ENCODE results near the gene EFHD2. TPM values are rescaled to one million over a fixed set of nuclear protein-coding genes. Genes with fewer than 3 reads are reported as not detected.
"Not testable (repeated sequence)": the region's sequence is repeated elsewhere in the genome, so short reads cannot be mapped to it uniquely, and the experiment has no call there.

The EFHD2 gene
- total RNA-seq, 1 experiment from 2014 or later = 29.5 TPM

DNA sequence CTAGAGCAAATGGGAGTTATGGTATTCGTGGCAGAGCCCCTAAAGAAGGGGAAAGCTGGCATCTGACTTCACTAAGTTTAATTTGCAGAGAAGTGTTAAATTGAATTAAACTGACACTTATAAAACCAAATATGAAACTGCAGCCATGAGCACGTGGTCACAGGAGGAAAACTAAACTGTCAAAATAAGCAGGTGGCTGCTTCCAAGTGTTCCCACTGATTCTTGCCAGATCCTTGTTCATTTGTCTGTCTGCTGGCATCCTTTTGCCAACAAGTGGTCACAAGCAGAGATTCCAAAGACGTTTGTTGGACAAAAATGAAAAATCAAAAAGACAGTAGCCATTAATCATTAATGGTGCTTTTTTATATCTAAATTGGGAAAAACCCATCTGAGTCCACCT, 59.7 kb downstream of the EFHD2 start:
- TF ChIP-seq, protein P1, sequence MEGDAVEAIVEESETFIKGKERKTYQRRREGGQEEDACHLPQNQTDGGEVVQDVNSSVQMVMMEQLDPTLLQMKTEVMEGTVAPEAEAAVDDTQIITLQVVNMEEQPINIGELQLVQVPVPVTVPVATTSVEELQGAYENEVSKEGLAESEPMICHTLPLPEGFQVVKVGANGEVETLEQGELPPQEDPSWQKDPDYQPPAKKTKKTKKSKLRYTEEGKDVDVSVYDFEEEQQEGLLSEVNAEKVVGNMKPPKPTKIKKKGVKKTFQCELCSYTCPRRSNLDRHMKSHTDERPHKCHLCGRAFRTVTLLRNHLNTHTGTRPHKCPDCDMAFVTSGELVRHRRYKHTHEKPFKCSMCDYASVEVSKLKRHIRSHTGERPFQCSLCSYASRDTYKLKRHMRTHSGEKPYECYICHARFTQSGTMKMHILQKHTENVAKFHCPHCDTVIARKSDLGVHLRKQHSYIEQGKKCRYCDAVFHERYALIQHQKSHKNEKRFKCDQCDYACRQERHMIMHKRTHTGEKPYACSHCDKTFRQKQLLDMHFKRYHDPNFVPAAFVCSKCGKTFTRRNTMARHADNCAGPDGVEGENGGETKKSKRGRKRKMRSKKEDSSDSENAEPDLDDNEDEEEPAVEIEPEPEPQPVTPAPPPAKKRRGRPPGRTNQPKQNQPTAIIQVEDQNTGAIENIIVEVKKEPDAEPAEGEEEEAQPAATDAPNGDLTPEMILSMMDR (IDR thresholded peaks at IDR 0.05; ENCODE audit: insufficient read depth in 1 of 2, low read depth in 1 of 2, low read length in 1 of 2, severe bottlenecking in 1 of 2, unreplicated experiment in 1 of 2) = no peak
- Mint-ChIP-seq H3K4me1 (ENCODE audit: low read depth, unreplicated experiment) (no peaks in the 10 kb centered on the region), H3K36me3 (ENCODE audit: insufficient read depth, unreplicated experiment) (no peaks in the 10 kb centered on the region), H3K9me3 (ENCODE audit: unreplicated experiment) (no peaks in the 10 kb centered on the region), H3K4me3 (ENCODE audit: unreplicated experiment) (no peak overlapping the region), H3K27ac (ENCODE audit: unreplicated experiment) (no peak overlapping the region), H3K27me3 (ENCODE audit: insufficient read depth, unreplicated experiment) (no peaks in the 10 kb centered on the region)
- Histone ChIP-seq H3K9me3 (no peaks in the 10 kb centered on the region), H3K4me3 (ENCODE audit: low read depth, low read length) (no peak overlapping the region), H3K4me1 (no peaks in the 10 kb centered on the region), H3K27me3 (replicated peaks; ENCODE audit: control insufficient read depth, insufficient read depth, low read length) (no peaks in the 10 kb centered on the region), H3K36me3 (ENCODE audit: control insufficient read depth, insufficient read depth, low read length) (no peaks in the 10 kb centered on the region)
- intact Hi-C loops (cut with micrococcal nuclease; ENCODE audit: unreplicated experiment) = no loop called here
- BruUV-seq (replicated peaks) = no TSS peak
- POLR2A ChIA-PET = no interaction called here
- DNase-seq = no peak
- CTCF ChIA-PET = no interaction called here

DNA sequence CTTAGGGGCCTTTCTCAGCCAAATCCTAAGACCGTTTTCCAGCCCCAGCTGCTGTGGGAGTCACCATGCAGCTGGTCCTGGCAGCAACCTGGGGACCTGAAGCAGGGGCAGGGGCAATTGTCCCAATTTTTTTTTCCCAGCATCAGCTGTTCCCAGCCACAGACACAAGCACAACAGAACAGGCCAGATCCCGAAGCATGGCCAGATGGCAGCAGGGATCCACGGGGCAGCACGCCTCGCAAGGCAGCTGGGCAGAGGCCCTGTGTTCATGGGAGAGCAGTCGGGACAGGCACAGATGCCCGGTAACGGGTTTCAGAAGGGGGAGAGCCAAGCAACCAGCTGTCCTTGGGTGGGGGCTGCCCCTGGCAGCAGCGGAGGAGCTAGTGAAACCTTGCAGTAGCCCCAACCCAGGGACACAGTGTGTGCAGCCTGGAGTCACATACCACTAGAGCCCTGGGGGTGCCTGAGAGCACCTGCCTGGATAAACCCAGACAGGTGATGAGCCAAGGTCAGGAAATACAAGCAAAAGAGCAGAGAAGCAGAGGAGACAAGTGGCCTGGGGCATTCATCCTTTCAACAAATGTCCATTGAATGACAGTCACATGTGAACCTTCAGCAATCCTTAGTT, 60.2 kb downstream of the EFHD2 start:
- H3K36me3 Mint-ChIP-seq (ENCODE audit: insufficient read depth, unreplicated experiment); H3K27me3 ChIP-seq (replicated peaks; ENCODE audit: control insufficient read depth, insufficient read depth, low read length); H3K9me3 ChIP-seq; H3K27ac Mint-ChIP-seq (ENCODE audit: unreplicated experiment); H3K27me3 Mint-ChIP-seq (ENCODE audit: insufficient read depth, unreplicated experiment); H3K4me1 ChIP-seq; H3K9me3 Mint-ChIP-seq (ENCODE audit: unreplicated experiment); BruUV-seq (replicated peaks); intact Hi-C loops (cut with micrococcal nuclease; ENCODE audit: unreplicated experiment); H3K4me1 Mint-ChIP-seq (ENCODE audit: low read depth, unreplicated experiment); H3K36me3 ChIP-seq (ENCODE audit: control insufficient read depth, insufficient read depth, low read length); DNase-seq; H3K4me3 ChIP-seq (ENCODE audit: low read depth, low read length); POLR2A ChIA-PET; H3K4me3 Mint-ChIP-seq (ENCODE audit: unreplicated experiment); CTCF ChIA-PET: not testable (repeated sequence)

DNA sequence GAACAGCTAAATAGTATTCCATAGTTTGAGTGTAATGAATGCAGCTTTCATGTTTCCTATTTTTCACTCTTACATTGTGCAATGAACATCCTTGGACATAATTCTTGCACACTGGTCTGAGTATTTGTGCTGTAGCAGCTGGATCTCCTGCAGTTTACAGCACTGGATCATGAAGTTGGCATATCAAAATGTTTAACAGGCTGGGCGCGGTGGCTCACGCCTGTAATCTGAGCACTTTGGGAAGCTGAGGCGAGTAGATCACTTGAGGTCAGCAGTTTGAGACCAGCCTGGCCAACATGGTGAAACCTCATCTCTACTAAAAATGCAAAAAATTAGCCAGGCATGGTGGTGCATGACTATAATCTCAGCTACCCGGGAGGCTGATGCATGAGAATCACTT, 61.4 kb downstream of the EFHD2 start:
- CTCF ChIA-PET; H3K4me3 ChIP-seq (ENCODE audit: low read depth, low read length); H3K27me3 Mint-ChIP-seq (ENCODE audit: insufficient read depth, unreplicated experiment); H3K9me3 Mint-ChIP-seq (ENCODE audit: unreplicated experiment); H3K36me3 Mint-ChIP-seq (ENCODE audit: insufficient read depth, unreplicated experiment); BruUV-seq (replicated peaks); H3K4me1 Mint-ChIP-seq (ENCODE audit: low read depth, unreplicated experiment); DNase-seq; H3K4me1 ChIP-seq; H3K27ac Mint-ChIP-seq (ENCODE audit: unreplicated experiment); H3K27me3 ChIP-seq (replicated peaks; ENCODE audit: control insufficient read depth, insufficient read depth, low read length); H3K9me3 ChIP-seq; H3K36me3 ChIP-seq (ENCODE audit: control insufficient read depth, insufficient read depth, low read length); POLR2A ChIA-PET; H3K4me3 Mint-ChIP-seq (ENCODE audit: unreplicated experiment); intact Hi-C loops (cut with micrococcal nuclease; ENCODE audit: unreplicated experiment): not testable (repeated sequence)

DNA sequence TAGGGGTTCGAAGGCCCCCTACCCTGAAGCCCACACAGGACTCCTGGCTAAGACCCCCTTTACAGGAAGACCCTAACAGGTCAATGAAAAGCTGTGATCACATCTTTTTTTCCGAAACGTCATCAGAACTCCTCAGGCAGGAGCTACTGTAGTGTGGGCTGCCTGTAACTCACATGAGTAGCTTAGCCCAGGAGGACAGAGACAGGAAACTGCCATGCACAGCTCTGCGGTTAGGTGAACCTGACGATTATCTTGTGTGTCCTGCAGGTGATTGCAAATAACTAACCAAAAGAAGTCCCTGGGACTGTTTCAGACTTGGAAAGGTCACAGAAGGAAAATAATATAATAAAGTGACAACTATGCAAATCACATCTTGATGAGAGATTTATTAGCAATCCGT, 62.0 kb downstream of the EFHD2 start:
- CTCF ChIA-PET; H3K27me3 Mint-ChIP-seq (ENCODE audit: insufficient read depth, unreplicated experiment); BruUV-seq (replicated peaks); H3K4me3 Mint-ChIP-seq (ENCODE audit: unreplicated experiment); H3K9me3 Mint-ChIP-seq (ENCODE audit: unreplicated experiment); H3K27me3 ChIP-seq (replicated peaks; ENCODE audit: control insufficient read depth, insufficient read depth, low read length); H3K4me1 ChIP-seq; H3K36me3 ChIP-seq (ENCODE audit: control insufficient read depth, insufficient read depth, low read length); intact Hi-C loops (cut with micrococcal nuclease; ENCODE audit: unreplicated experiment); H3K27ac Mint-ChIP-seq (ENCODE audit: unreplicated experiment); H3K4me3 ChIP-seq (ENCODE audit: low read depth, low read length); H3K4me1 Mint-ChIP-seq (ENCODE audit: low read depth, unreplicated experiment); POLR2A ChIA-PET; DNase-seq; H3K36me3 Mint-ChIP-seq (ENCODE audit: insufficient read depth, unreplicated experiment); H3K9me3 ChIP-seq: not testable (repeated sequence)

Data from Caco-2 (cell line).